ENCODE data around the gene C2CD3. TPM values are rescaled to one million over a fixed set of nuclear protein-coding genes. Genes with fewer than 3 reads are reported as not detected.
A peak's percentile ranks its signal among the peaks of the same experiment; 100 is the strongest.

The C2CD3 gene
- total RNA-seq, 1 experiment from 2014 or later: 22.0 TPM

DNA sequence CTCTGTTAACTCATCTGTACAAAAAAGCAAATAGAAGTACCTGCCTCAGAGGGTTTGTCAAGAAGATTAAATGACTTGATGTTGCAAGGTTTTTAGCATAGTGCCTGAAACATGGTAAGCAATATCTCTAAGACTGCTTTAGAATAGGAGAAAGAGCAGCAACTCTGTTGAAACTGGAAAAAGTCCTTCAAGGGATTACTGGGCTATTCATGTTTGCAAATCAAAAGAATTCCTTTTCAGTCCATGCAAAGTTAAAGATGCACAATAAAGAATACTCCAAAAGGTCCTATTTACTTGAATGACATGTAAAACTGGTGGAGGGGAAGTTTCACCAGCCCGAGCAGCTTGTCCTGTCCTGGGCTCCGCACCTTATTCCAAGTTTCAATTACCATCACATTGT is 70.6 kb downstream of the C2CD3 start:
- DNase-seq: no peak
- Histone ChIP-seq H2BK120ac (ENCODE audit: low read depth, low read length, poor library complexity, severe bottlenecking) (no peak overlapping the region), H2AK5ac (ENCODE audit: insufficient read length, low read length) (no peak overlapping the region), H3K23me2 (ENCODE audit: insufficient read length, low read depth, low read length, poor library complexity, severe bottlenecking) (no peaks in the 10 kb centered on the region), H2BK20ac (ENCODE audit: low read depth, low read length, poor library complexity, severe bottlenecking) (no peak overlapping the region), H3K14ac (ENCODE audit: insufficient read depth, low read length) (no peak overlapping the region), H3K4me1 (ENCODE audit: insufficient read depth, low read length) (no peaks in the 10 kb centered on the region; the same call in 1 of the 2 replicates), H3K56ac (ENCODE audit: insufficient read length, low read depth, low read length) (no peak overlapping the region), H2BK15ac (ENCODE audit: low read depth, low read length) (no peak overlapping the region), H3K27me3 (ENCODE audit: insufficient read depth, low read length) (no peaks in the 10 kb centered on the region), H4K5ac (ENCODE audit: insufficient read length, low read depth, low read length) (no peak overlapping the region), H3K23ac (ENCODE audit: insufficient read length, low read depth, low read length) (no peak overlapping the region), H4K20me1 (ENCODE audit: control insufficient read depth, insufficient read depth, insufficient read length) (no peaks in the 10 kb centered on the region), H3K9me3 (ENCODE audit: control insufficient read depth, low read depth, low read length) (no peaks in the 10 kb centered on the region), H2BK12ac (ENCODE audit: insufficient read length, low read depth, low read length) (no peak overlapping the region), H3K9ac (ENCODE audit: extremely low read depth, insufficient read length, low read length) (no peak overlapping the region), H3T11ph (ENCODE audit: low read length) (no peak overlapping the region), H3K79me1 (ENCODE audit: insufficient read depth, low read depth, low read length, poor library complexity, severe bottlenecking) (no peaks in the 10 kb centered on the region), H2BK5ac (ENCODE audit: insufficient read length, low read length) (no peak overlapping the region), H2AFZ (ENCODE audit: low read length) (no peak overlapping the region), H3K4me2 (ENCODE audit: insufficient read depth, insufficient read length, low read length) (no peak overlapping the region), H3K27ac (ENCODE audit: insufficient read length, low read depth, low read length) (no peak overlapping the region), H3K4ac (ENCODE audit: low read depth, low read length) (no peak overlapping the region), H3K79me2 (ENCODE audit: insufficient read depth, low read length) (no peaks in the 10 kb centered on the region), H4K8ac (replicated peaks; ENCODE audit: insufficient read length, low read depth, low read length) (no peak overlapping the region), H3K18ac (ENCODE audit: insufficient read length, low read depth, low read length) (no peak overlapping the region), H4K91ac (ENCODE audit: insufficient read length, low read depth, low read length) (no peak overlapping the region)
- Mint-ChIP-seq H3K9me3 (no peaks in the 10 kb centered on the region), H3K27me3 (ENCODE audit: low read depth) (no peaks in the 10 kb centered on the region), H3K27ac (peak overlapping the region in 1 of 3 experiments; percentile 69; a peak in 2 of 7 replicates), H3K4me1 (peaks cover 29 to 33% of the 10 kb centered on the region in 2 experiments), H3K4me3 (no peak overlapping the region), H3K36me3 (ENCODE audit: insufficient read depth in 1 of 3, low read depth in 3 of 3) (peaks cover 3 to 32% (median 26%) of the 10 kb centered on the region in 3 experiments; a peak in 6 of 7 replicates)
- no CpG with 5 or more reads among the region's 2 CpGs for WGBS (ENCODE audit: extremely low coverage, insufficient read length, low lambda C conversion rate)
- TF ChIP-seq, protein P1, sequence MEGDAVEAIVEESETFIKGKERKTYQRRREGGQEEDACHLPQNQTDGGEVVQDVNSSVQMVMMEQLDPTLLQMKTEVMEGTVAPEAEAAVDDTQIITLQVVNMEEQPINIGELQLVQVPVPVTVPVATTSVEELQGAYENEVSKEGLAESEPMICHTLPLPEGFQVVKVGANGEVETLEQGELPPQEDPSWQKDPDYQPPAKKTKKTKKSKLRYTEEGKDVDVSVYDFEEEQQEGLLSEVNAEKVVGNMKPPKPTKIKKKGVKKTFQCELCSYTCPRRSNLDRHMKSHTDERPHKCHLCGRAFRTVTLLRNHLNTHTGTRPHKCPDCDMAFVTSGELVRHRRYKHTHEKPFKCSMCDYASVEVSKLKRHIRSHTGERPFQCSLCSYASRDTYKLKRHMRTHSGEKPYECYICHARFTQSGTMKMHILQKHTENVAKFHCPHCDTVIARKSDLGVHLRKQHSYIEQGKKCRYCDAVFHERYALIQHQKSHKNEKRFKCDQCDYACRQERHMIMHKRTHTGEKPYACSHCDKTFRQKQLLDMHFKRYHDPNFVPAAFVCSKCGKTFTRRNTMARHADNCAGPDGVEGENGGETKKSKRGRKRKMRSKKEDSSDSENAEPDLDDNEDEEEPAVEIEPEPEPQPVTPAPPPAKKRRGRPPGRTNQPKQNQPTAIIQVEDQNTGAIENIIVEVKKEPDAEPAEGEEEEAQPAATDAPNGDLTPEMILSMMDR (conservative IDR thresholded peaks at IDR 0.05): no peak

Measured in H9 (cell line).